PC-9 (cell line): ENCODE data around the gene GDE1. TPM values are rescaled to one million over a fixed set of nuclear protein-coding genes. Genes with fewer than 3 reads are reported as not detected.

ENCODE experiments used
- BruUV-seq: library from RNA; stranded (reverse); fragments of 400-500 nt; replicated peaks from 2 replicates; lab custom pipeline; 2021; lab: Mats Ljungman, UMichigan
- CTCF ChIA-PET: fragments of 300-600 bp; sonication (Branson Sonifier 250); formaldehyde crosslinking; loops from one replicate; lab custom pipeline; 2022; ENCODE audit warnings: antibody characterized with exemption; lab: Charles Lee
- POLR2A ChIA-PET: fragments of 300-600 bp; sonication (Branson Sonifier 250); formaldehyde crosslinking; loops from one replicate; lab custom pipeline; 2022; ENCODE audit warnings: antibody characterized with exemption; ENCODE audit not compliant: unreplicated experiment; lab: Charles Lee
- DNase-seq, 2 experiments: peaks; one replicate each; pipeline versions ENCODE4 v3.0.0 to v3.0.0-alpha.2; 2015 to 2022; ENCODE audit warnings: mixed read lengths in 1 of 2
- H2AFZ ChIP-seq: fragments of 200-600 bp; sonication (generic); 2 replicates; pipeline ENCODE4 v1.8.1; 2017; ENCODE audit warnings: antibody characterized with exemption
- H3F3A ChIP-seq: fragments of 200-600 bp; sonication (generic); 2 replicates; pipeline ENCODE4 v1.8.1; 2017; ENCODE audit warnings: antibody characterized with exemption, mild to moderate bottlenecking, low read depth; ENCODE audit not compliant: insufficient read depth
- H3K27ac ChIP-seq: fragments of 200-600 bp; sonication (generic); 2 replicates; pipeline ENCODE4 v1.6.1; 2016; ENCODE audit warnings: mixed run types
- H3K27me3 ChIP-seq: fragments of 200-600 bp; sonication (generic); 2 replicates; pipeline ENCODE4 v1.6.1; 2016; ENCODE audit warnings: low read depth, mixed run types; ENCODE audit not compliant: insufficient read depth
- H3K36me3 ChIP-seq: fragments of 200-600 bp; sonication (generic); 2 replicates; pipeline ENCODE4 v1.6.1; 2016; ENCODE audit warnings: low read depth, mixed run types
- H3K4me1 ChIP-seq: fragments of 200-600 bp; sonication (generic); replicated peaks from 2 replicates; pipeline ENCODE4 v1.6.1; 2016; ENCODE audit warnings: mixed run types; ENCODE audit not compliant: insufficient read depth
- H3K4me2 ChIP-seq: fragments of 200-600 bp; sonication (generic); 2 replicates; pipeline ENCODE4 v1.6.1; 2017; ENCODE audit warnings: mixed run types
- H3K4me3 ChIP-seq: fragments of 200-600 bp; sonication (generic); 2 replicates; pipeline ENCODE4 v1.6.1; 2016; ENCODE audit warnings: mixed run types
- H3K79me2 ChIP-seq: fragments of 200-600 bp; sonication (generic); 2 replicates; pipeline ENCODE4 v1.6.1; 2017; ENCODE audit warnings: low read depth, mixed run types
- H3K9me2 ChIP-seq: fragments of 200-600 bp; sonication (generic); 2 replicates; pipeline ENCODE4 v1.8.1; 2017; ENCODE audit warnings: mild to moderate bottlenecking; ENCODE audit not compliant: insufficient read depth
- H3K9me3 ChIP-seq: fragments of 200-600 bp; sonication (generic); 2 replicates; pipeline ENCODE4 v1.8.1; 2016; ENCODE audit warnings: low read depth; ENCODE audit not compliant: insufficient read depth
- H4K20me1 ChIP-seq: fragments of 200-600 bp; sonication (generic); 2 replicates; pipeline ENCODE4 v1.8.1; 2017; ENCODE audit not compliant: insufficient read depth
- CTCF ChIP-seq: fragments of 200-600 bp; sonication (generic); conservative IDR thresholded peaks from 2 replicates; pipeline ENCODE4 v1.6.1; 2017; ENCODE audit warnings: mixed run types, antibody characterized with exemption, mild to moderate bottlenecking, moderate library complexity
- EZH2 ChIP-seq: fragments of 200-600 bp; sonication (generic); IDR thresholded peaks from 2 replicates; pipeline ENCODE4 v1.8.0; 2017; ENCODE audit warnings: antibody characterized with exemption, low read depth
- intact Hi-C: fragments of 100-400 bp; cut with micrococcal nuclease; formaldehyde crosslinking; loops from one replicate; pipeline ENCODE4 v1.10.0; 2022; ENCODE audit not compliant: unreplicated experiment
- total RNA-seq: library from RNA; stranded (reverse); gene quantifications from 2 replicates; pipeline ENCODE4 v1.2.3, GENCODE V29; 2021

The GDE1 gene
- total RNA-seq, 1 experiment from 2014 or later = 154 TPM

GRCh38 chr16:19497176-19497575 lies 24.7 kb downstream of the GDE1 start:
- Histone ChIP-seq H3K9me3 (no peaks in the 10 kb centered on the region), H3K36me3 (peaks cover 16% of the 10 kb centered on the region; the same call in 1 of the 2 replicates), H3K4me1 (no peaks in the 10 kb centered on the region), H4K20me1 (no peaks in the 10 kb centered on the region), H3F3A (peaks cover 17% of the 10 kb centered on the region), H2AFZ (no peak overlapping the region), H3K27ac (no peak overlapping the region), H3K9me2 (no peaks in the 10 kb centered on the region), H3K27me3 (no peaks in the 10 kb centered on the region), H3K79me2 (no peaks in the 10 kb centered on the region), H3K4me2 (no peak overlapping the region), H3K4me3 (no peak overlapping the region)
- BruUV-seq = no TSS peak
- DNase-seq = no peak
- ChIA-PET POLR2A (no interaction called here), CTCF (no interaction called here)
- TF ChIP-seq EZH2 = no peak
- TF ChIP-seq CTCF = no peak
- intact Hi-C loops = no loop called here

GRCh38 chr16:19490619-19491018 lies 31.3 kb downstream of the GDE1 start:
- no peaks in the 10 kb centered on the region for H3K9me2 ChIP-seq
- no peak overlapping the region for H3K4me2 ChIP-seq
- peaks cover 7% of the 10 kb centered on the region for H3K36me3 ChIP-seq
- BruUV-seq = no TSS peak
- no peak for TF ChIP-seq CTCF
- no peak for TF ChIP-seq EZH2
- H2AFZ ChIP-seq = no peak overlapping the region
- no peak for DNase-seq
- POLR2A ChIA-PET = interaction anchor here (0.7 kb wide), 1 partner anchor 108 kb away, joined by 3 read pairs; no protein-coding TSS in a partner anchor
- H3K4me3 ChIP-seq = no peak overlapping the region
- H3K27me3 ChIP-seq = no peaks in the 10 kb centered on the region
- no peak overlapping the region for H3K27ac ChIP-seq
- intact Hi-C loops = no loop called here
- CTCF ChIA-PET = no interaction called here
- no peaks in the 10 kb centered on the region for H3K79me2 ChIP-seq
- H3K9me3 ChIP-seq = no peaks in the 10 kb centered on the region
- peaks cover 11% of the 10 kb centered on the region; the same call in 1 of the 2 replicates for H3F3A ChIP-seq
- H4K20me1 ChIP-seq = no peaks in the 10 kb centered on the region
- 0 out of 2 replicates have a peak, but pooled peaks cover 5% of the 10 kb centered on the region for H3K4me1 ChIP-seq

DNA sequence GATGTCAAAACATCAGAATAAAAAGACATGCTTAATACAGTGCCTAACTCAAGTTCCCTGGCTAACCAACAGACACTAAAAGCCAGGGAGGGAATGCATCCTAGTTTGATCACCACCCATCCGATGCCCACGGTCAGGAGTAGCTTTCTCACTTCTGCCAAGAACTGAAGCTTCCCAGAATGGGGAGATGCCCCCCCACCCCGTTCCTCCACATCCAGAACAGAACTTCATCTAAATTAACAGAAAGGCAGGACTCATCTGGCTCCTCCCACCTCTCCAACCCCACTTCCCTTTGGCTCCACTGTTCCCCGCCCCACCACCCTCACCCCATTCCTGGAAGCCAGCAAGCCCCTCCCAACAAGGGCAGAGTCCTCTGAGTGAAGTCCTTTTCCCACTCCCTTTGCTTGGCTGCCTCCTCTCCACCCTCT lies 33.7 kb downstream of the GDE1 start:
- BruUV-seq = no TSS peak
- TF ChIP-seq EZH2 (no peak), CTCF (no peak)
- H3K36me3 ChIP-seq = peaks cover 16% of the 10 kb centered on the region
- H3K9me3 ChIP-seq = no peaks in the 10 kb centered on the region
- ChIA-PET POLR2A (interaction anchor here (0.6 kb wide), 1 partner anchor 71 kb away, joined by 14 read pairs; the partner anchor contains the start of gene TMC5), CTCF (interaction anchor here (0.6 to 0.7 kb wide), 2 partner anchors 36 to 75 kb away, joined by 10 to 17 read pairs; partner anchors contain the start of gene CCP110)
- H3K4me1 ChIP-seq = 0 out of 2 replicates have a peak, but pooled peaks cover 5% of the 10 kb centered on the region
- H3K79me2 ChIP-seq = no peaks in the 10 kb centered on the region
- no peak overlapping the region for H3K4me3 ChIP-seq
- DNase-seq = no peak
- H3K9me2 ChIP-seq = no peaks in the 10 kb centered on the region
- intact Hi-C loops = no loop called here
- no peaks in the 10 kb centered on the region for H4K20me1 ChIP-seq
- no peak overlapping the region for H3K27ac ChIP-seq
- no peak overlapping the region for H2AFZ ChIP-seq
- H3F3A ChIP-seq = peaks cover 8% of the 10 kb centered on the region; the same call in 1 of the 2 replicates
- no peaks in the 10 kb centered on the region for H3K27me3 ChIP-seq
- no peak overlapping the region for H3K4me2 ChIP-seq
